HG03064 (cell line): ENCODE results near the gene SNAPC3.
"Not testable (repeated sequence)": the region's sequence is repeated elsewhere in the genome, so short reads cannot be mapped to it uniquely, and the experiment has no call there.

ENCODE experiments used
- ATAC-seq: cut with Tn5 transposase; IDR thresholded peaks from one replicate; pipeline ENCODE4 v1.9.1; 2021; ENCODE audit warnings: low read depth; ENCODE audit not compliant: unreplicated experiment

SNAPC3 gene

GRCh38 chr9:15421990-15422371 is 695 bp upstream of the SNAPC3 start:
- ATAC-seq, result no peak

GRCh38 chr9:15423231-15423985 is 732 bp downstream of the SNAPC3 start:
- ATAC-seq, result no peak

GRCh38 chr9:15426019-15426418 is 3.3 kb downstream of the SNAPC3 start:
- ATAC-seq, result no peak

- ATAC-seq, result not testable (repeated sequence)
Measured at GRCh38 chr9:15427702-15428101, 5.0 kb downstream of the SNAPC3 start.

GRCh38 chr9:15430920-15431844 is 8.5 kb downstream of the SNAPC3 start:
- ATAC-seq, result no peak

GRCh38 chr9:15433191-15433590 is 10.5 kb downstream of the SNAPC3 start:
- ATAC-seq, result no peak

GRCh38 chr9:15433661-15434060 is 11.0 kb downstream of the SNAPC3 start:
- ATAC-seq, result no peak

- no peak for ATAC-seq
Measured at GRCh38 chr9:15438891-15439290, 16.2 kb downstream of the SNAPC3 start.

GRCh38 chr9:15441841-15442240 is 19.2 kb downstream of the SNAPC3 start:
- not testable (repeated sequence) for ATAC-seq

- ATAC-seq, result not testable (repeated sequence)
Measured at GRCh38 chr9:15442264-15442663, 19.6 kb downstream of the SNAPC3 start.

- ATAC-seq, result no peak
Measured at GRCh38 chr9:15444141-15444540, 21.5 kb downstream of the SNAPC3 start.

- ATAC-seq, result no peak
Measured at GRCh38 chr9:15453956-15454355, 31.3 kb downstream of the SNAPC3 start.

GRCh38 chr9:15461056-15461455 is 38.4 kb downstream of the SNAPC3 start:
- no peak for ATAC-seq

- no peak for ATAC-seq
Measured at GRCh38 chr9:15461601-15462000, 38.9 kb downstream of the SNAPC3 start.

- no peak for ATAC-seq
Measured at GRCh38 chr9:15468145-15468544, 45.5 kb downstream of the SNAPC3 start.

- no peak for ATAC-seq
Measured at GRCh38 chr9:15469406-15469805, 46.7 kb downstream of the SNAPC3 start.

- no peak for ATAC-seq
Measured at GRCh38 chr9:15469862-15470261, 47.2 kb downstream of the SNAPC3 start.

GRCh38 chr9:15475923-15476536 is 53.4 kb downstream of the SNAPC3 start:
- no peak for ATAC-seq

GRCh38 chr9:15480028-15480427 is 57.4 kb downstream of the SNAPC3 start:
- ATAC-seq, result no peak

- ATAC-seq, result no peak
Measured at GRCh38 chr9:15482146-15482545, 59.5 kb downstream of the SNAPC3 start.

- ATAC-seq, result no peak
Measured at GRCh38 chr9:15484802-15485201, 62.1 kb downstream of the SNAPC3 start.
